Uterus (tissue), 2 donors: Measurements from ENCODE around the gene WDR33.

Source experiments
- CTCF ChIP-seq, 4 experiments: fragments of 200-600 bp in 2 of 4; fragments of 450-650 bp in 2 of 4; sonication (generic) in 2 of 4; IDR thresholded peaks; one replicate each; pipeline ENCODE4 v1.5.1; 2016 to 2019; ENCODE audit warnings: antibody characterized with exemption in 4 of 4, mild to moderate bottlenecking in 2 of 4, moderate library complexity in 1 of 4
- POLR2A ChIP-seq, 2 donors: fragments of 450-650 bp; IDR thresholded peaks; one replicate each; pipeline ENCODE4 v1.6.1; 2016; ENCODE audit warnings: antibody characterized with exemption in 2 of 2, mild to moderate bottlenecking in 1 of 2, moderate library complexity in 1 of 2

- TF ChIP-seq CTCF (IDR thresholded peaks at IDR 0.05) (no peak), POLR2A (IDR thresholded peaks at IDR 0.05) (no peak)
Measured at GRCh38 chr2:127860130-127860529, 49.2 kb upstream of the WDR33 start.
